ENCODE measurements around the gene CACNG4. TPM values are rescaled to one million over a fixed set of nuclear protein-coding genes. Genes with fewer than 3 reads are reported as not detected.

CACNG4 gene
- total RNA-seq, 1 donor from 2014 or later = 5.8 TPM

- no peak overlapping the region for H3K9ac ChIP-seq (ENCODE audit: low read length)
- TF ChIP-seq CTCF (IDR thresholded peaks at IDR 0.05; ENCODE audit: insufficient read depth, low read depth, low read length) (no peak), EZH2 (IDR thresholded peaks at IDR 0.05; ENCODE audit: insufficient read depth, low read length) (no peak)
Measured at GRCh38 chr17:66928949-66929348, 35.6 kb upstream of the CACNG4 start.

GRCh38 chr17:66929591-66929990 is 34.9 kb upstream of the CACNG4 start:
- H4K20me1 ChIP-seq (ENCODE audit: insufficient read depth, low read length) = no peaks in the 10 kb centered on the region
- H3K4me2 ChIP-seq (ENCODE audit: low read length) = no peak overlapping the region
- no peak overlapping the region for H3K4me3 ChIP-seq (ENCODE audit: insufficient read depth, low read depth, low read length)
- FAIRE-seq (no peak), DNase-seq (ENCODE audit: low read depth) (no peak)
- no peaks in the 10 kb centered on the region for H3K9me3 ChIP-seq (ENCODE audit: insufficient read depth, low read depth, low read length)
- TF ChIP-seq EZH2 (IDR thresholded peaks at IDR 0.05; ENCODE audit: insufficient read depth, low read length) (no peak), CTCF (IDR thresholded peaks at IDR 0.05; ENCODE audit: insufficient read depth, low read depth, low read length) (no peak)
- H3K79me2 ChIP-seq (ENCODE audit: insufficient read depth, low read length) = no peaks in the 10 kb centered on the region
- H3K9ac ChIP-seq (ENCODE audit: low read length) = no peak overlapping the region
- Mint-ChIP-seq H3K9me3 (ENCODE audit: unreplicated experiment) (peaks cover 3% of the 10 kb centered on the region), H3K27me3 (ENCODE audit: low read depth, unreplicated experiment) (peaks cover 30% of the 10 kb centered on the region), H3K27ac (ENCODE audit: unreplicated experiment) (no peak overlapping the region), H3K36me3 (ENCODE audit: low read depth, unreplicated experiment) (no peaks in the 10 kb centered on the region), H3K4me1 (ENCODE audit: low read depth, unreplicated experiment) (no peaks in the 10 kb centered on the region), H3K4me3 (ENCODE audit: unreplicated experiment) (no peak overlapping the region)
- H3K27me3 ChIP-seq (ENCODE audit: insufficient read depth, low read length) = peaks cover 6% of the 10 kb centered on the region
- no peaks in the 10 kb centered on the region for H3K4me1 ChIP-seq (ENCODE audit: insufficient read depth, low read length)
- no peak overlapping the region for H2AFZ ChIP-seq (ENCODE audit: low read depth, low read length)
- H3K27ac ChIP-seq (ENCODE audit: low read depth, low read length) = no peak overlapping the region
- no peaks in the 10 kb centered on the region for H3K36me3 ChIP-seq (ENCODE audit: insufficient read depth, low read length)

More at GRCh38 chr17:66928949-66929348, 35.6 kb upstream of the CACNG4 start:
- DNase-seq (ENCODE audit: low read depth) (no peak), FAIRE-seq (no peak)
- H3K79me2 ChIP-seq (ENCODE audit: insufficient read depth, low read length) = no peaks in the 10 kb centered on the region
- H4K20me1 ChIP-seq (ENCODE audit: insufficient read depth, low read length) = no peaks in the 10 kb centered on the region
- Mint-ChIP-seq H3K36me3 (ENCODE audit: low read depth, unreplicated experiment) (no peaks in the 10 kb centered on the region), H3K4me1 (ENCODE audit: low read depth, unreplicated experiment) (peaks cover under 1% of the 10 kb centered on the region), H3K9me3 (ENCODE audit: unreplicated experiment) (peaks cover 3% of the 10 kb centered on the region), H3K4me3 (ENCODE audit: unreplicated experiment) (no peak overlapping the region), H3K27me3 (ENCODE audit: low read depth, unreplicated experiment) (peaks cover 30% of the 10 kb centered on the region), H3K27ac (ENCODE audit: unreplicated experiment) (no peak overlapping the region)
- H3K4me2 ChIP-seq (ENCODE audit: low read length) = no peak overlapping the region
- no peak overlapping the region for H3K27ac ChIP-seq (ENCODE audit: low read depth, low read length)
- no peaks in the 10 kb centered on the region for H3K4me1 ChIP-seq (ENCODE audit: insufficient read depth, low read length)
- no peak overlapping the region for H3K4me3 ChIP-seq (ENCODE audit: insufficient read depth, low read depth, low read length)
- no peak overlapping the region for H2AFZ ChIP-seq (ENCODE audit: low read depth, low read length)
- H3K27me3 ChIP-seq (ENCODE audit: insufficient read depth, low read length) = peaks cover 6% of the 10 kb centered on the region
- no peaks in the 10 kb centered on the region for H3K9me3 ChIP-seq (ENCODE audit: insufficient read depth, low read depth, low read length)
- no peaks in the 10 kb centered on the region for H3K36me3 ChIP-seq (ENCODE audit: insufficient read depth, low read length)

- DNase-seq (ENCODE audit: low read depth) = no peak
- Histone ChIP-seq H3K4me1 (ENCODE audit: insufficient read depth, low read length) (no peaks in the 10 kb centered on the region), H3K4me3 (ENCODE audit: insufficient read depth, low read depth, low read length) (no peak overlapping the region), H2AFZ (ENCODE audit: low read depth, low read length) (no peak overlapping the region), H3K27me3 (ENCODE audit: insufficient read depth, low read length) (peaks cover 6% of the 10 kb centered on the region), H3K4me2 (ENCODE audit: low read length) (no peak overlapping the region), H3K9me3 (ENCODE audit: insufficient read depth, low read depth, low read length) (no peaks in the 10 kb centered on the region), H3K27ac (ENCODE audit: low read depth, low read length) (no peak overlapping the region), H3K79me2 (ENCODE audit: insufficient read depth, low read length) (no peaks in the 10 kb centered on the region), H4K20me1 (ENCODE audit: insufficient read depth, low read length) (no peaks in the 10 kb centered on the region), H3K9ac (ENCODE audit: low read length) (no peak overlapping the region), H3K36me3 (ENCODE audit: insufficient read depth, low read length) (no peaks in the 10 kb centered on the region)
- Mint-ChIP-seq H3K27ac (ENCODE audit: unreplicated experiment) (peak overlapping the region; percentile 38), H3K4me1 (ENCODE audit: low read depth, unreplicated experiment) (no peaks in the 10 kb centered on the region), H3K27me3 (ENCODE audit: low read depth, unreplicated experiment) (peaks cover 32% of the 10 kb centered on the region), H3K36me3 (ENCODE audit: low read depth, unreplicated experiment) (no peaks in the 10 kb centered on the region), H3K9me3 (ENCODE audit: unreplicated experiment) (peaks cover 3% of the 10 kb centered on the region), H3K4me3 (ENCODE audit: unreplicated experiment) (no peak overlapping the region)
- FAIRE-seq = no peak
- TF ChIP-seq CTCF (IDR thresholded peaks at IDR 0.05; ENCODE audit: insufficient read depth, low read depth, low read length) (no peak), EZH2 (IDR thresholded peaks at IDR 0.05; ENCODE audit: insufficient read depth, low read length) (no peak)
Measured at GRCh38 chr17:66930933-66931332, 33.6 kb upstream of the CACNG4 start.
